Esophagus squamous epithelium (tissue), 5 donors: ENCODE results near the gene CEP57L1. TPM values are rescaled to one million over a fixed set of nuclear protein-coding genes. Genes with fewer than 3 reads are reported as not detected.

Experiments
- DNase-seq: peaks from one replicate; lab custom pipeline; 2025; lab: John Stamatoyannopoulos, UW
- H3K27ac ChIP-seq, 4 donors: fragments of 200-600 bp; sonication (generic); one replicate each; pipeline ENCODE4 v1.5.1; 2016 to 2019; ENCODE audit warnings: mild to moderate bottlenecking in 1 of 4
- H3K27me3 ChIP-seq, 4 donors: fragments of 200-600 bp; sonication (generic); 1 replicate in 3 of 4; 2 replicates in 1 of 4; pipeline versions ENCODE4 v1.5.1 to v1.6.0; 2017 to 2021; ENCODE audit warnings: antibody characterized with exemption in 1 of 4
- H3K36me3 ChIP-seq, 3 donors: fragments of 200-600 bp; sonication (generic); one replicate each; pipeline ENCODE4 v1.5.1; 2016 to 2019
- H3K4me1 ChIP-seq, 3 donors: fragments of 200-600 bp; sonication (generic); one replicate each; pipeline ENCODE4 v1.5.1; 2017 to 2019
- H3K4me3 ChIP-seq, 4 donors: fragments of 200-600 bp; sonication (generic); 1 replicate in 3 of 4; 2 replicates in 1 of 4; pipeline ENCODE4 v1.5.1; 2016 to 2019; ENCODE audit warnings: mild to moderate bottlenecking in 2 of 4, moderate library complexity in 1 of 4
- H3K9me3 ChIP-seq, 3 donors: fragments of 200-600 bp; sonication (generic); one replicate each; pipeline ENCODE4 v1.5.1; 2016 to 2019
- CTCF ChIP-seq, 6 experiments: fragments of 450-650 bp in 4 of 6; fragments of 200-600 bp in 2 of 6; sonication (generic) in 2 of 6; IDR thresholded peaks; one replicate each; pipeline ENCODE4 v1.5.1; 2016 to 2019; ENCODE audit warnings: antibody characterized with exemption in 6 of 6, mild to moderate bottlenecking in 4 of 6, moderate library complexity in 4 of 6
- POLR2A ChIP-seq, 4 donors: fragments of 450-650 bp; IDR thresholded peaks; one replicate each; pipeline ENCODE4 v1.6.1; 2017; ENCODE audit warnings: antibody characterized with exemption in 4 of 4, mild to moderate bottlenecking in 4 of 4, moderate library complexity in 3 of 4
- WGBS, 2 donors: methylation state at CpG; one replicate each; pipeline ENCODE4 v1.1.5; 2018; 5-methylcytosine and 5-hydroxymethylcytosine counted together
- intact Hi-C: fragments of 100-400 bp; cut with DNase I; formaldehyde crosslinking; loops from one replicate; pipeline ENCODE4 v1.15.0; 2022
- total RNA-seq, 4 donors: library from RNA; depleted of rRNA; stranded (reverse); fragments of >200 nt; gene quantifications; one replicate each; pipeline ENCODE4 v1.1.0, GENCODE V29; 2016
- donor health status: DM: yes; HTN: yes; CAD: no.

The CEP57L1 gene
- total RNA-seq, 4 donors from 2014 or later = 4.9 to 9.7 (median 7.4) TPM

DNA sequence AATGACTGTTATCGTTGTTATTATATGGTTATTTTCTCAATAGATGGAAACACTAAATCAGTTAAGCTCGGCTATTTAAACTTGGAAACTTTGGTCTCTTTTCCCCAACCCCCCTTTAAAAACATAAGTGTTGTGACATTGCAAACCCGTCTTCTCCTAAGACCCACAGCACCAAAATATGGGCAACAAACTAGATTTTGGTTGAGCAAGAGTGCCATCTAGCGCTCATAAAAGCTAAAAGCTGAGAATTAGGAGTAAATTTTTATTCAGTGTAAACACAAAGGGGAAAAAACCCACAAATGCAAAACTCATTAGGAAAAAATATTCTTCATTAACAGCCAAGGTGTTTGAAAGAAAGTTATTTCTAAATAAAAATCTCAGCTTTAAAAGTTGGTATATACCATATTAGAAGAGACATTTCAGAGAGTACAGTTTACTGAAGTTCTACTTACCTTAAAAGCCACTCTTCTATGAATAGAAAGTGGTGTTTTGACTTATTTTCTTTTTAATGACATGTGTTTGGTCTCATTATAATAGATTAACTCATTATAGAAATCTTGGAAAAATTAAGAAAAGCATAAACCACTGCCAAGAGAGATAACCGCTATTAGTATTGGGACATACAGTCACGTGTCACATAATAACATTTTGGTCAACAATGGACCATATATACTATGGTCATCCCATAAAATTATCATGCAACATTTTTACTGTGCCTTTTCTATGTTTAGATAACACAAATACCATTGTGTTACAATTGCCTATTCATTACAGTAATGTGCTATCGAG lies 21.8 kb upstream of the CEP57L1 start:
- peak; percentile 40 to 72 (median 58) for TF ChIP-seq CTCF (IDR thresholded peaks at IDR 0.05)
- TF ChIP-seq POLR2A (IDR thresholded peaks at IDR 0.05) = no peak
- Histone ChIP-seq H3K4me3 (no peak overlapping the region), H3K27me3 (no peaks in the 10 kb centered on the region), H3K27ac (no peak overlapping the region), H3K9me3 (no peaks in the 10 kb centered on the region), H3K4me1 (peaks cover 0 to 26% (median 2%) of the 10 kb centered on the region in 3 donors), H3K36me3 (no peaks in the 10 kb centered on the region)
- DNase-seq = no peak
- intact Hi-C loops = loop anchor here (10.0 kb wide), 2 partner anchors 159 to 529 kb away; no protein-coding TSS in a partner anchor
- 46 to 47% methylated on average over 7 of the region's 7 CpGs for WGBS, 2 donors

GRCh38 chr6:109074133-109074415 lies 21.2 kb upstream of the CEP57L1 start:
- DNase-seq = no peak
- intact Hi-C loops = loop anchor here (10.0 kb wide), 2 partner anchors 159 to 529 kb away; no protein-coding TSS in a partner anchor

DNA sequence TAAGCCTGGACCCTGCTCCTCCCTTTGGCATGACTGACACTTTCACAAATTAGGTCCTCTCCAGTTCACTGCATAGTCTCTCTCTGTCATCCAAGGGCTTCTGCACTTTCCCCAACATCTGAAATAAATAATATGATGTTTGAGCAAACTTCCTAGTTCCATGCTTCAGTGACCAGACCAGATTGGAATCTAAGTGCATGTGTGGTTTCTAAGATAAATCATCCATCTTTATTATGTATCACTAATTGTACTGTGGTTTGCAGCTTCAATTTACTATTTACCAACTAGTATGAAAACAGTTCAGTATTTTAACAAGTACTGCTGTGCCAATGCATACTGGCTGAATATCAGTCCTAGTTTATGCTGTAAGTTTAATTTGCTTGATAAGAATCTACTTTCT lies 19.4 kb upstream of the CEP57L1 start:
- Histone ChIP-seq H3K4me3 (no peak overlapping the region), H3K36me3 (no peaks in the 10 kb centered on the region), H3K27ac (no peak overlapping the region), H3K9me3 (no peaks in the 10 kb centered on the region), H3K27me3 (no peaks in the 10 kb centered on the region), H3K4me1 (peaks cover 0 to 39% (median 2%) of the 10 kb centered on the region in 3 donors)
- TF ChIP-seq POLR2A (IDR thresholded peaks at IDR 0.05) (no peak), CTCF (IDR thresholded peaks at IDR 0.05) (no peak)
- DNase-seq = no peak
- intact Hi-C loops = loop anchor here (10.0 kb wide), 2 partner anchors 161 to 531 kb away; no protein-coding TSS in a partner anchor

More at GRCh38 chr6:109074133-109074415, 21.2 kb upstream of the CEP57L1 start:
- no peaks in the 10 kb centered on the region for H3K9me3 ChIP-seq
- no peaks in the 10 kb centered on the region for H3K27me3 ChIP-seq
- H3K4me3 ChIP-seq = no peak overlapping the region
- no peak overlapping the region for H3K27ac ChIP-seq
- H3K4me1 ChIP-seq = peaks cover 0 to 26% (median 2%) of the 10 kb centered on the region in 3 donors
- no peaks in the 10 kb centered on the region for H3K36me3 ChIP-seq
- TF ChIP-seq POLR2A (IDR thresholded peaks at IDR 0.05) (no peak), CTCF (IDR thresholded peaks at IDR 0.05) (no peak)

DNA sequence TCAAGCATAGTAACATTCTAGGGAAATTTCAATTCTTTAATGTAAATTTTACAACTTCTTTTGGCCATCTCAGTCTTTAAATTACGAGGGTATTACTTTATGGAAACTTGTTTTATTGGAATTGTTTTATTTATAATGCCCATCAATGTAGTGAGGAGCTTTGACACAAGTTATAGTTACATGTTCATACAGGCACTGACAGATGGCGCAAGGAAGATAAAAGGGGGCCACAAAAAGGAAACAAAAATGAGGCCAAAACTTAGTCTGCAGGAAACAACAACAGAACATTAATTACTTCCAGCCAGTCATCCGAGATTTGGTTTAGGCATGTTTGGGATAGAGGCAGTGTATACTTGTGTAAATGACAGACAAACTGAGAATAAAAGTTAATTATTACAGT lies 18.9 kb upstream of the CEP57L1 start:
- H3K9me3 ChIP-seq = no peaks in the 10 kb centered on the region
- no peak overlapping the region for H3K4me3 ChIP-seq
- intact Hi-C loops = loop anchor here (10.0 kb wide), 2 partner anchors 162 to 532 kb away; no protein-coding TSS in a partner anchor
- H3K27me3 ChIP-seq = no peaks in the 10 kb centered on the region
- WGBS, 2 donors = 30 to 38% methylated on average over 3 of the region's 3 CpGs
- H3K4me1 ChIP-seq = peaks cover 0 to 43% (median 2%) of the 10 kb centered on the region in 3 donors
- no peak for DNase-seq
- TF ChIP-seq POLR2A (IDR thresholded peaks at IDR 0.05) (no peak), CTCF (IDR thresholded peaks at IDR 0.05) (no peak)
- no peaks in the 10 kb centered on the region for H3K36me3 ChIP-seq
- no peak overlapping the region for H3K27ac ChIP-seq

- no peaks in the 10 kb centered on the region for H3K36me3 ChIP-seq
- no peak overlapping the region for H3K4me3 ChIP-seq
- DNase-seq = no peak
- intact Hi-C loops = loop anchor here (10.0 kb wide), 2 partner anchors 165 to 535 kb away; no protein-coding TSS in a partner anchor
- peak overlapping the region in 3 of 4 donors; percentile 24 to 40 (median 34) for H3K27ac ChIP-seq
- no peaks in the 10 kb centered on the region for H3K9me3 ChIP-seq
- H3K27me3 ChIP-seq = no peaks in the 10 kb centered on the region
- WGBS, 2 donors = 51% methylated on average over 4 of the region's 4 CpGs
- peaks cover 3 to 43% (median 7%) of the 10 kb centered on the region in 3 donors for H3K4me1 ChIP-seq
- TF ChIP-seq CTCF (IDR thresholded peaks at IDR 0.05) = no peak
Observed at GRCh38 chr6:109079981-109080380, 15.3 kb upstream of the CEP57L1 start.
